HG03064 (cell line): ENCODE data around the gene AVL9.
"Not testable (repeated sequence)": the region's sequence is repeated elsewhere in the genome, so short reads cannot be mapped to it uniquely, and the experiment has no call there.

Experiments
- ATAC-seq: cut with Tn5 transposase; IDR thresholded peaks from one replicate; pipeline ENCODE4 v1.9.1; 2021; ENCODE audit warnings: low read depth; ENCODE audit not compliant: unreplicated experiment

Gene AVL9

GRCh38 chr7:32586291-32587221 is 91.3 kb downstream of the AVL9 start:
- ATAC-seq: no peak

DNA sequence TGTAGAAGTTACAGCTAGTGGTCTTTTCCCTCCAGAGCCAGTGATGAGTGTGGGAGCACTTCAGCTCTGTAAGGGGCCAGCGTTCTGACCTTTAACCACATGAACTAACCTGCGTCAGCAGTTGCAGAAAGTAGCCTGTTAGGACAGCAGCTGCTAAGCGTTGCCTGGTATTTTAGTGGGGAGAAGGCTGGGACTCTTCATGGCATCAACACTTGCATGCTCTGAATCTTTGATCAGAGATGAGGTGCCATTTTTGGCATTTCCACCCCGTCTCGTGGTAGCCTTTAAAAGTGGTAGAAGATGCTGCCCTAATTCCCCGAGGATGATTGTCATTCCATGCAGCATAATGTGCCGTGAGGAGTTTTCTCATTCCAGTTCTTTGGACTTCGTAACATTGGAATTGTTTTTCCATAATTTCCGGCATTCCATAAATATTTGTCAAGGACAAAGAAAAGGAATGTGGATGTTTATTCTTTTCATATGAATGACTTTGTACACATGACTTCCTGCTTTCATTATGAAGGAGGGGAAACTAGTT is 92.2 kb downstream of the AVL9 start:
- no peak for ATAC-seq

DNA sequence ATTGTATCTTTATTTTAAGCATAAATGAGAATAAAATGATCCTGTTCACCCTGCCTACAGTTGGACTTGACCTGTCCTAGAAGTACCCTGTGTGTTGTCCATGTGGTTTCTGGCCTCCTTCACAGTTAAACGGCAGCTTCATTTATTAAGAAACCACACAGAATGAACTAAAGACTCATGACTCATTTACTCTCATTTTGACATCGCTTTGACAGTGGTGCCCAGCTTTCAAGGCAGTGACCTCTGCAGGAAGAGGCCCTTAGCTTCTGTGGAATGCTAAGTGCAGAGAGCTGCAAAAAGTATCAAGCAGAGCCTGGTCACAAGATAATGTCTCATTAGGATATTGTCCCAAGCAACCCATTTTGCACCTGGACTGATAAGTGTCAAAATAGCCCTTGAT is 93.4 kb downstream of the AVL9 start:
- no peak for ATAC-seq

GRCh38 chr7:32591938-32592337 is 96.6 kb downstream of the AVL9 start:
- ATAC-seq: no peak

- ATAC-seq: no peak
Observed at GRCh38 chr7:32592701-32593100, 97.4 kb downstream of the AVL9 start.

- ATAC-seq: no peak
Observed at GRCh38 chr7:32594965-32595490, 99.7 kb downstream of the AVL9 start.

- not testable (repeated sequence) for ATAC-seq
Observed at GRCh38 chr7:32601196-32601595, 105.9 kb downstream of the AVL9 start.

DNA sequence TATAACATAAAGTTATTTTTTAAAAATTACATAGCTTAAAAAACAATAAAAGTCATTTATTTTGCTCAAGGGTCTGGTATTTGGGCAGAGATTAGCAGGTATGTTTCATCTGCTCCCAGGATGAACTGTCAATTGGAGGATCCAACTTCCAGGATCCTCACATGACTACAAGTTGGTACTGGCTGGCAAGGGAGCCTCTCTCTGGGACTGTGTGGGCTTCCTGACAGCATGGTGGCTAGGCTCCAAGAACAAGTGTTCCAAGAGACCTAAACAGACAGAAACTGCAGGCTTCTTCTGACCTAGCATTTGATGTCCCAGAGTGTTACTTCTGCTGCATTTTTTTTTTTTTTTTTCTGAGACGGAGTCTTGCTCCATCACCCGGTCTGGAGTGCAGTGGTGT is 107.2 kb downstream of the AVL9 start:
- ATAC-seq: no peak

DNA sequence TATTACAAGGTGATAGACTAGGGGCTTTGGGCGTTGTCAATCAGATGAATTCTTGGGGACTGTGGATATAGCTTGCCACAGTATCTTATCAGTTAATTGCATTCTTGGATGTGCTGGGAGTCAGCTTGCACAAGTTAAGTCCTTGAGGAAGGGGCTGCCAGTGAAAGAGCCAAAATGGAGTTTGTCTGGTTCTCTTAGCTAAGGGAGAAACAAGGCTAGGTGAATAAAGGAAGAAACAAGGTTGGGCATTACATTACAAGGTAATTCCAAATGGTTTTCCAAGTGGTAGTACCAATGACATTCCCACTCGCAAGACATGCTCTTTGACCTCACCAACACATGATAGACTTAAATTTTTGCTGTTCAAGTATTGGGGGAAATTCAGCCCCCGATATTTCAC is 108.2 kb downstream of the AVL9 start:
- ATAC-seq: not testable (repeated sequence)

DNA sequence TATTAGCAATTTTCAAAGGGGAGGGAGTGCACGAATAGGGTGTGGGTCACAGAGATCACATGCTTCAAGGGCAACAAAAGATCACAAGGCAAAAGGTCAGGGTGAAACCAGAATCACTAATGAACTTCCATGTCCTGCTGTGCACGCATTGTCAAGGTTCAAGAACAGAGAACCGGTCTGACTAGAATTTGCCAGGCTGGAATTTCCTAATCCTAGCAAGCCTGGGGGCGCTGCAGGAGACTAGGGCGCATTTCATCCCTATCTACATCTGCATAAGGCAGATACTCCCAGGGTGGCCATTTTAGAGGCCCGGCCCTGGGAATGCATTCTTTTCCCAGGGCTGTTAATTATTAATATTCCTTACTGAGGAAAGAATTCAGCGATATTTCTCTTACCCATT is 108.8 kb downstream of the AVL9 start:
- not testable (repeated sequence) for ATAC-seq

DNA sequence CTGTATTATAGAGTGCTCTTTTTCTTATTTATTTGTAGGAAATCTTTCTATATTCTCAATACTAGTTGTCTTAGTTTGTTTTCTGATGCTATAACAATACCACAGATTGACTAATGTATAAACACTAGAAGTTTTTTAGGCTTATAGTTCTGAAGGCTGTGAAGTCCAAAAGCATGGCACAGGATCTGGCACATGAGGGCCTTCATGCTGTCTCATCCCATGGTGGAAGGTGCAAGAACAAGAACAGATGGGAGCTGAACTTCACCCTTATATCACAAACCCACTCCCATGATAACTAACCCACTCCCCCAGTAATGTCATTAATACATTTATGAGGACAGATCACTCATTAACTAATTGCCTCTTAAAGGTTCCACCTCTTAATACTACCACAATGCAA is 109.7 kb downstream of the AVL9 start:
- no peak for ATAC-seq

DNA sequence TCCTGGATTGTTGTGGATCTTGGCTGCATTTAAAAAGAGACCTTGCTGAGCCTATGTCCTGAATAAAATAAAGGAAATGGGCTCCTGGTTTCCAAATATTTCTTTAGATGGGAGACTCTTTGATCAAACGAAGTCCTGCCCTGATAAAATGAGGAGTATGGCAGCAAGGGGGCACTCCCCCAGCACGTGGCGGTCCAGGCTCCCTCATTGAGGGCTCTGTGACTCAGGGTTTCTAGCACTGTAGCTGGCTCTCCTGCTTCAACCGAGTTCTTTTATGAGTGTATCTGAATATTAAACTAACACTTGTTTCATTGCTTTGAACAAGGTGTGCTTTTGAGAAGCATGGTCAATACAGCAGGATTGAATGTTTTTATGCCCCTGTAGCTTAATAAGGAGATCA is 114.2 kb downstream of the AVL9 start:
- ATAC-seq: no peak

DNA sequence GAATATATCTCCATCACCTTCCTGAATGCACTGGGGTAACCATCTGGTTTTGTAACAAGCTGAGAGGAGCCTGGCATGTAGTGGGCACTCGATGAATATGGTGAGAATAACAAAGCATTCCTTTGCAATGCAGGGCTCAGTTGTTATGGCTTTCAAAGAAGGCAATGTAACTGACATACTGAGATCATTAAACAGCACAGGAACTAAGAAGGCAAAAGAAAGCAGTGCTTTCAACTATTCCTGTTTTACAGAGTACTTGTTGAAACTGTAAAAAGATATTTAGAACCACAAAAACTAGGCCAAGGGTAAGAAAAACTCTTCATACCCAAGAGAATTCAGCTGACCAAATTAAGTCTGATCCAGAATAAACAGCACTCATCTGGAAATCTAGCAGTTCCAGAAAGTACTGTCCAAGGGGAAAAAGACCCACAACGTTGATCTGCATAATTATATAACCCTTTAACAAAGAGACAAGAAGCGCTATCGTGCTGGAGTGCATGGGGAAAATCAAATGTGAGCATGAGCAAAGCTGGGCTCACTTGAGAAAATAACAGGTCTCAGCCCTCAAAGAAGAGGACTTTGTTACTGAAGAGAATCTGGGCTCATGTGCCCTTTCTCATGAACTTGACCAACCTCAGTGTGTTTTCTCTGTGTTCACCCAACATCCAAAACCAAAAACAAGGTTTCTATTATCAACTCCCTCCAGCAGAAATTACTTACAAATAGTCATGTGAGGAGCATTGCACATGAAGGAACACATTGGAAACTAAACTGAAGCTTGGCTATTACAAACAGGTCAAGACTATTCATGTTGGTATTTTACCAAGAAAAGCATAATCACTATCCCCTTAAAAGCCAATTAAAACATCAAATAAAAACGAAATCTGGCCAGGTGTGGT is 116.2 kb downstream of the AVL9 start:
- ATAC-seq: no peak

DNA sequence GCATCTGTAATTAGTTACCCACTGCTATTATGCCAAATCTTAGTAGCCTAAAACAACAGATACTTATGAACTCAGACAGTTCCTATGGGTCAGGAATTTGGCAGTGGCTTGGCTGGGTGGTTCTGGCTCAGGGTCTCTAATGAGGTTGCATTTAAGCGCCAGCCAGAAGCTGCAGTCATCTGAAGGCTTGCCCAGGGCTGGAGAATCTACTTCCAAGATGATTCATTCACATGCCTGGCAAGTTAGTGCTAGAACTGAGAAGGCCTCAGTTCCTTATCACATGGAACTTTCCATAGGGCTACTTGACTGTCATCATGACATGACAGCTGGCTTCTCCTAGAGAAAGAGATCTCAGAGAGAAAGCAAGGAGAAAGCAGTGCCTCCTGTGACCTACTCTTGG is 121.3 kb downstream of the AVL9 start:
- no peak for ATAC-seq

GRCh38 chr7:32618470-32618869 is 123.2 kb downstream of the AVL9 start:
- no peak for ATAC-seq

DNA sequence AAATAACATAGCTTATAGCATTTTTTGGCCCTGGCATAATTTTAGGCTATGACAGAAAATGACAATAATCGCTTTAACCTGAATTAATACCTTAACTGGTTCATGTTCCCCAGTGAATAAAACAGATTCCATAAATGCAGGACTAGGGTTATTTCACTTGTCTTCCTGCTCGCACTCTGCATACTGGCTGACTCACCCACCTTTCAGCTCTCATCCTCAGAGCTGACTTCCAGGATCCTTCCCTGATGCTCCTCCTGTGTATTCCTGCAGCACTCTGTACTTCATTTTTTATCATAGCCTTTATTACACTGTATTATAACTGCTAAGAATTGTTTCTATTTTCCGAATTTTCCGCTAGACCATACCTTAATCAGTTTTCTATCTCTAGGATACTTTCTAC is 123.7 kb downstream of the AVL9 start:
- ATAC-seq: no peak

GRCh38 chr7:32619416-32619815 is 124.1 kb downstream of the AVL9 start:
- ATAC-seq: not testable (repeated sequence)

DNA sequence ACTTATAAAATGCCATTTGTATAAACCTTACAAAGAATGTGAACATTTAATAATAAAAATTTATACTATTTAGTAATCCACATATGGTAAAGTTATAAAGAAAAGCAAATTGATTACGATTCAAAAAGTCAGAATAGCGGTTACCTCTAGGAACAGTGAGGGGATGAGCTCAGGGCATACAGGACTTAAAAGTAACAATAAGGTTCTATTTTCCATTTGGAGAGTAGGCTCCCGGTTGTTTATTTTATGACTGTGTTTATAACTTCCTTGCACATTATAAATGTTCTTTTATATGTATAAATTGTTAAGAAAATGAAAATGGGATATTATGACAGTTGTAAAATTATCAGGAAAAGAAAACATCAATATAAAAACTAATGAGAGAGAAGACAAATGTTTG is 135.7 kb downstream of the AVL9 start:
- ATAC-seq: no peak

- not testable (repeated sequence) for ATAC-seq
Observed at GRCh38 chr7:32631590-32632497, 136.6 kb downstream of the AVL9 start.

GRCh38 chr7:32633446-32633845 is 138.2 kb downstream of the AVL9 start:
- ATAC-seq: not testable (repeated sequence)
